Panc1 (cell line): ENCODE data around the gene CPAMD8. TPM values are rescaled to one million over a fixed set of nuclear protein-coding genes. Genes with fewer than 3 reads are reported as not detected.

Source experiments
- ATAC-seq: fragments of 200-7000 bp; cut with Tn5 transposase; 2 replicates; pipeline ENCODE4 v1.9.1; 2020; ENCODE audit warnings: mild to moderate bottlenecking, moderate library complexity
- BruUV-seq: library from RNA; stranded (reverse); fragments of 400-500 nt; replicated peaks from 2 replicates; lab custom pipeline; 2021; lab: Mats Ljungman, UMichigan
- CTCF ChIA-PET: fragments of 300-600 bp; sonication (Branson Sonifier 250); formaldehyde crosslinking; loops from one replicate; lab custom pipeline; 2022; ENCODE audit warnings: antibody characterized with exemption; lab: Charles Lee
- POLR2A ChIA-PET: fragments of 300-600 bp; sonication (Branson Sonifier 250); formaldehyde crosslinking; loops from one replicate; lab custom pipeline; 2022; ENCODE audit warnings: antibody characterized with exemption; lab: Charles Lee
- DNase-seq: peaks from one replicate; pipeline ENCODE4 v3.0.0-alpha.2; 2010; ENCODE audit warnings: low read depth, low spot score
- H3K27ac ChIP-seq: 2 replicates; pipeline ENCODE4 v1.5.1; 2011; ENCODE audit warnings: mild to moderate bottlenecking, low read length, inconsistent platforms
- H3K27me3 ChIP-seq: fragments of 200-500 bp; sonication (Bioruptor generic); 2 replicates; pipeline ENCODE4 v1.6.0; 2014; ENCODE audit warnings: low read length, inconsistent platforms; ENCODE audit not compliant: control insufficient read depth, insufficient read depth
- H3K36me3 ChIP-seq: fragments of 200-500 bp; sonication (Bioruptor generic); 2 replicates; pipeline ENCODE4 v1.5.1; 2014; ENCODE audit warnings: inconsistent platforms, mild to moderate bottlenecking, low read length, moderate library complexity; ENCODE audit not compliant: control insufficient read depth, insufficient read depth
- H3K4me1 ChIP-seq: 2 replicates; pipeline ENCODE4 v1.5.1; 2011; ENCODE audit warnings: inconsistent platforms, mild to moderate bottlenecking, low read length, moderate library complexity; ENCODE audit not compliant: control insufficient read depth, insufficient read depth
- H3K4me3 ChIP-seq, 2 experiments: 2 replicates each; pipeline ENCODE4 v1.5.1; 2011 to 2012; ENCODE audit warnings: low read depth in 2 of 2, low read length in 2 of 2, mild to moderate bottlenecking in 2 of 2, inconsistent platforms in 1 of 2, moderate library complexity in 1 of 2
- H3K9me3 ChIP-seq: fragments of 200-500 bp; sonication (Bioruptor generic); 2 replicates; pipeline ENCODE4 v1.5.1; 2014; ENCODE audit warnings: low read depth, mild to moderate bottlenecking, inconsistent platforms, low read length, moderate library complexity; ENCODE audit not compliant: control insufficient read depth, insufficient read depth
- POLR2AphosphoS5 ChIP-seq: IDR thresholded peaks from 2 replicates; pipeline ENCODE4 v1.6.1; 2012; ENCODE audit warnings: mild to moderate bottlenecking, low read depth, low read length, moderate library complexity
- REST ChIP-seq, 2 experiments: IDR thresholded peaks; 2 replicates each; pipeline ENCODE4 v1.6.1; 2011 to 2012; ENCODE audit warnings: low read depth in 2 of 2, control low read depth in 1 of 2, low read length in 1 of 2, mild to moderate bottlenecking in 1 of 2, moderate library complexity in 1 of 2; ENCODE audit not compliant: insufficient read depth in 1 of 2
- SIN3A ChIP-seq: IDR thresholded peaks from 2 replicates; pipeline ENCODE4 v1.6.1; 2012; ENCODE audit warnings: low read depth, mild to moderate bottlenecking, low read length, moderate library complexity, borderline replicate concordance; ENCODE audit not compliant: insufficient read depth
- TCF7L2 ChIP-seq: IDR thresholded peaks from 2 replicates; pipeline ENCODE4 v1.6.1; 2011; ENCODE audit warnings: mild to moderate bottlenecking, low read depth, low read length, inconsistent platforms
- in situ Hi-C: cut with HindIII; loops from 2 replicates; pipeline ENCODE4 v1.10.0; 2016; ENCODE audit warnings: low sequenced_read_pairs, low pct_unique_long_range_greater_than_20kb
- intact Hi-C: fragments of 100-400 bp; cut with micrococcal nuclease; formaldehyde crosslinking; loops from one replicate; pipeline ENCODE4 v1.10.0; 2022; ENCODE audit not compliant: unreplicated experiment
- total RNA-seq: library from RNA; stranded (reverse); gene quantifications from one replicate; pipeline ENCODE4 v1.2.1, GENCODE V29; 2021; ENCODE audit not compliant: unreplicated experiment
- TF ChIP-seq, protein P1 (sequence below): fragments of 450-650 bp; IDR thresholded peaks from 2 replicates; pipeline ENCODE4 v1.5.1; 2017; ENCODE audit warnings: mild to moderate bottlenecking

CPAMD8 gene
- total RNA-seq, 1 experiment from 2014 or later: 2.0 TPM

GRCh38 chr19:16908759-16909158 is 117.9 kb downstream of the CPAMD8 start:
- no TSS peak for BruUV-seq
- TF ChIP-seq SIN3A (no peak), POLR2AphosphoS5 (no peak), REST (IDR thresholded peaks at IDR 0.05; ENCODE audit: insufficient read depth in 1 of 2, low read depth in 2 of 2, low read length in 1 of 2) (no peak), TCF7L2 (no peak)
- TF ChIP-seq, protein P1, sequence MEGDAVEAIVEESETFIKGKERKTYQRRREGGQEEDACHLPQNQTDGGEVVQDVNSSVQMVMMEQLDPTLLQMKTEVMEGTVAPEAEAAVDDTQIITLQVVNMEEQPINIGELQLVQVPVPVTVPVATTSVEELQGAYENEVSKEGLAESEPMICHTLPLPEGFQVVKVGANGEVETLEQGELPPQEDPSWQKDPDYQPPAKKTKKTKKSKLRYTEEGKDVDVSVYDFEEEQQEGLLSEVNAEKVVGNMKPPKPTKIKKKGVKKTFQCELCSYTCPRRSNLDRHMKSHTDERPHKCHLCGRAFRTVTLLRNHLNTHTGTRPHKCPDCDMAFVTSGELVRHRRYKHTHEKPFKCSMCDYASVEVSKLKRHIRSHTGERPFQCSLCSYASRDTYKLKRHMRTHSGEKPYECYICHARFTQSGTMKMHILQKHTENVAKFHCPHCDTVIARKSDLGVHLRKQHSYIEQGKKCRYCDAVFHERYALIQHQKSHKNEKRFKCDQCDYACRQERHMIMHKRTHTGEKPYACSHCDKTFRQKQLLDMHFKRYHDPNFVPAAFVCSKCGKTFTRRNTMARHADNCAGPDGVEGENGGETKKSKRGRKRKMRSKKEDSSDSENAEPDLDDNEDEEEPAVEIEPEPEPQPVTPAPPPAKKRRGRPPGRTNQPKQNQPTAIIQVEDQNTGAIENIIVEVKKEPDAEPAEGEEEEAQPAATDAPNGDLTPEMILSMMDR: no peak
- Histone ChIP-seq H3K4me3 (no peak overlapping the region), H3K27ac (no peak overlapping the region), H3K9me3 (0 out of 2 replicates have a peak, but pooled peaks cover 3% of the 10 kb centered on the region), H3K4me1 (no peaks in the 10 kb centered on the region), H3K36me3 (no peaks in the 10 kb centered on the region), H3K27me3 (no peaks in the 10 kb centered on the region)
- intact Hi-C loops (no loop called here), in situ Hi-C loops (no loop called here)
- CTCF ChIA-PET: no interaction called here
- POLR2A ChIA-PET: interaction anchor here (0.5 to 0.6 kb wide), 2 partner anchors 10 to 237 kb away, joined by 5 to 6 read pairs; no protein-coding TSS in a partner anchor
- no peak for DNase-seq
- no peak for ATAC-seq

DNA sequence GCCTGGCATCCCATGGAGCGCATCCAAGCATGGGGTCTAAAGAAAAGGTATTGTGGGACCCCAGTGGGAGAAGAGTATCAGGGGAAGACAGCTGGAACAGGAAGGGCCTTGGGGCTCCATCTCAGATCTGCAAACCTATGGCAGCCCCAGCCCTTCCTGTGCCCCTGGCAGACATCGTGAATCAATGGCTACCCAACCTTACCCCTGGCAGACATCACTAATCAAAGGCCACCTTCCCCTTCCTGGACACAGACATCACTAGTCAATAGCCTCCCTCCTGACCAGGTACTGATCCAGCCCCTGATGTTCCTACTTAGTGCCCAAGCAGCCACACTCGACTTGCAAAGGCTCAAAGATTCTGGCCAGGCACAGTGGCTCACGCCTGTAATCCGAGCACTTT is 122.0 kb downstream of the CPAMD8 start:
- no TSS peak for BruUV-seq
- Histone ChIP-seq H3K27me3 (no peaks in the 10 kb centered on the region), H3K4me3 (no peak overlapping the region), H3K9me3 (no peaks in the 10 kb centered on the region), H3K36me3 (no peaks in the 10 kb centered on the region), H3K4me1 (no peaks in the 10 kb centered on the region), H3K27ac (no peak overlapping the region)
- POLR2A ChIA-PET: no interaction called here
- CTCF ChIA-PET: no interaction called here
- no peak for ATAC-seq
- DNase-seq: no peak
- TF ChIP-seq POLR2AphosphoS5: no peak
- TF ChIP-seq, protein P1: no peak
- no peak for TF ChIP-seq TCF7L2
- TF ChIP-seq SIN3A: no peak
- intact Hi-C loops: no loop called here
- in situ Hi-C loops: no loop called here
